B cell (primary cell): ENCODE measurements around the gene FYN. TPM values are rescaled to one million over a fixed set of nuclear protein-coding genes. Genes with fewer than 3 reads are reported as not detected.

Experiments used
- ATAC-seq: fragments of 200-7000 bp; cut with Tn5 transposase; one replicate; pipeline ENCODE4 v1.10.0; 2021; ENCODE audit warnings: low read depth, mild to moderate bottlenecking, moderate number of reproducible peaks, moderate library complexity
- CTCF ChIA-PET: fragments of 350-600 bp; sonication (Branson Sonifier 250); formaldehyde crosslinking; loops from one replicate; lab custom pipeline; 2021; ENCODE audit warnings: antibody characterized with exemption, inconsistent platforms; lab: Charles Lee
- POLR2A ChIA-PET: fragments of 350-600 bp; sonication (Branson Sonifier 250); formaldehyde crosslinking; loops from one replicate; lab custom pipeline; 2021; ENCODE audit warnings: antibody characterized with exemption; lab: Charles Lee
- DNase-seq: peaks from one replicate; pipeline ENCODE4 v3.0.0; 2013
- H2AFZ ChIP-seq: 2 replicates; pipeline ENCODE4 v1.6.1; 2012; ENCODE audit warnings: mild to moderate bottlenecking, low read depth, low read length; ENCODE audit not compliant: insufficient read depth, poor library complexity, severe bottlenecking
- H3K27ac ChIP-seq, 2 donors: 1 replicate in 1 of 2; 2 replicates in 1 of 2; pipeline ENCODE4 v1.5.1; 2012 to 2013; ENCODE audit warnings: low read length in 2 of 2, mild to moderate bottlenecking in 2 of 2, moderate library complexity in 1 of 2
- H3K27me3 ChIP-seq, 4 experiments: fragments of 200-600 bp in 1 of 4; sonication (generic) in 1 of 4; replicated peaks in 1 of 4; 1 replicate in 2 of 4; 2 replicates in 2 of 4; pipeline versions ENCODE4 v1.6.1 to v1.7.0; 2013 to 2016; ENCODE audit warnings: low read length in 3 of 4, mild to moderate bottlenecking in 2 of 4, mixed read lengths in 1 of 4, moderate library complexity in 1 of 4; ENCODE audit not compliant: insufficient read depth in 4 of 4, control insufficient read depth in 3 of 4; ENCODE audit errors: control extremely low read depth in 1 of 4
- H3K36me3 ChIP-seq, 2 experiments: replicated peaks in 1 of 2; 1 replicate in 1 of 2; 2 replicates in 1 of 2; pipeline versions ENCODE4 v1.6.1 to v1.7.1; 2013; ENCODE audit warnings: low read length in 1 of 2; ENCODE audit not compliant: insufficient read depth in 2 of 2, control insufficient read depth in 1 of 2; ENCODE audit errors: control extremely low read depth in 1 of 2, extremely low read depth in 1 of 2
- H3K4me1 ChIP-seq, 2 donors: fragments of 200-600 bp in 1 of 2; sonication (generic) in 1 of 2; 1 replicate in 1 of 2; 2 replicates in 1 of 2; pipeline versions ENCODE4 v1.5.1 to v1.6.1; 2013 to 2017; ENCODE audit warnings: low read length in 2 of 2; ENCODE audit not compliant: control insufficient read depth in 2 of 2, insufficient read depth in 2 of 2
- H3K4me2 ChIP-seq: replicated peaks from 2 replicates; pipeline ENCODE3; 2012; ENCODE audit warnings: mild to moderate bottlenecking, low read depth, low read length; ENCODE audit not compliant: poor library complexity, severe bottlenecking
- H3K4me3 ChIP-seq, 5 experiments: fragments of 200-600 bp in 1 of 5; sonication (generic) in 1 of 5; 1 replicate in 3 of 5; 2 replicates in 2 of 5; pipeline versions ENCODE4 v1.5.1 to v1.7.0; 2011 to 2016; ENCODE audit warnings: low read length in 4 of 5, mild to moderate bottlenecking in 4 of 5, low read depth in 2 of 5, control low read depth in 1 of 5, moderate library complexity in 1 of 5; ENCODE audit not compliant: insufficient read depth in 1 of 5; ENCODE audit errors: control extremely low read depth in 1 of 5, extremely low read depth in 1 of 5
- H3K79me2 ChIP-seq: fragments of 200-600 bp; sonication (generic); one replicate; pipeline ENCODE4 v1.6.0; 2016; ENCODE audit warnings: low read length; ENCODE audit not compliant: control insufficient read depth, insufficient read depth
- H3K9ac ChIP-seq: fragments of 200-600 bp; sonication (generic); 2 replicates; pipeline ENCODE4 v1.6.1; 2017; ENCODE audit warnings: mild to moderate bottlenecking, low read length, moderate library complexity
- H3K9me3 ChIP-seq, 3 donors: one replicate each; pipeline versions ENCODE4 v1.6.1 to v1.7.1; 2013; ENCODE audit warnings: low read length in 2 of 3; ENCODE audit not compliant: control insufficient read depth in 2 of 3, insufficient read depth in 1 of 3; ENCODE audit errors: control extremely low read depth in 1 of 3
- H4K20me1 ChIP-seq: 2 replicates; pipeline ENCODE4 v1.6.0; 2012; ENCODE audit warnings: mild to moderate bottlenecking, low read length; ENCODE audit not compliant: insufficient read depth, control insufficient read depth, poor library complexity, severe bottlenecking
- H3K27ac Mint-ChIP-seq: one replicate; pipeline ENCODE4 v1.8.0; 2021; ENCODE audit warnings: mixed read lengths
- H3K27me3 Mint-ChIP-seq: one replicate; pipeline ENCODE4 v1.8.0; 2021; ENCODE audit warnings: mixed read lengths
- H3K4me1 Mint-ChIP-seq: one replicate; pipeline ENCODE4 v1.8.0; 2021; ENCODE audit warnings: mixed read lengths
- H3K4me3 Mint-ChIP-seq: one replicate; pipeline ENCODE4 v1.8.0; 2021; ENCODE audit warnings: mixed read lengths
- H3K9me3 Mint-ChIP-seq: one replicate; pipeline ENCODE4 v1.8.0; 2022; ENCODE audit warnings: mixed read lengths; ENCODE audit not compliant: insufficient read depth
- EZH2 ChIP-seq: IDR thresholded peaks from 2 replicates; pipeline ENCODE4 v1.6.1; 2012; ENCODE audit warnings: borderline replicate concordance, low read depth, mild to moderate bottlenecking, moderate library complexity, low read length; ENCODE audit not compliant: insufficient read depth, poor library complexity, severe bottlenecking
- WGBS: methylation state at CpG from one replicate; pipeline ENCODE4 v1.1.5; 2013; ENCODE audit warnings: missing lambda C conversion rate; ENCODE audit not compliant: insufficient coverage; 5-methylcytosine and 5-hydroxymethylcytosine counted together
- intact Hi-C: fragments of 100-400 bp; cut with micrococcal nuclease; formaldehyde crosslinking; loops from one replicate; pipeline ENCODE4 v1.10.0; 2022
- polyA plus RNA-seq: library from polyadenylated mRNA; depleted of rRNA; stranded (reverse); fragments of >200 nt; gene quantifications from 2 replicates; pipeline ENCODE4 v1.2.3, GENCODE V29; 2012
- total RNA-seq, 2 donors: library from RNA; stranded (reverse); fragments of 120-200 nt in 1 of 2; gene quantifications; 1 replicate in 1 of 2; 2 replicates in 1 of 2; pipeline versions ENCODE4 v1.2.3 to v1.2.4, GENCODE V29; 2013 to 2022
- TF ChIP-seq, protein P1 (sequence below): fragments of 200-600 bp; IDR thresholded peaks from one replicate; pipeline ENCODE4 v1.8.0; 2022; ENCODE audit warnings: antibody characterized with exemption, mild to moderate bottlenecking

FYN gene
- total and polyA plus RNA-seq, 2 donors (not counting 1 experiment from before 2014, with no cell fraction given), result 54.1 to 94.0 TPM

- H3K27ac Mint-ChIP-seq, result no peak overlapping the region
- Histone ChIP-seq H3K4me2 (no peak overlapping the region), H4K20me1 (peaks cover 5% of the 10 kb centered on the region), H2AFZ (no peak overlapping the region), H3K27ac (no peak overlapping the region), H3K9ac (no peak overlapping the region), H3K27me3 (no peaks in the 10 kb centered on the region), H3K9me3 (no peaks in the 10 kb centered on the region), H3K4me3 (no peak overlapping the region), H3K4me1 (peaks cover 6 to 7% of the 10 kb centered on the region in 2 donors), H3K36me3 (no peaks in the 10 kb centered on the region), H3K79me2 (no peaks in the 10 kb centered on the region)
- no peaks in the 10 kb centered on the region for H3K27me3 Mint-ChIP-seq
- intact Hi-C loops, result no loop called here
- ChIA-PET CTCF (no interaction called here), POLR2A (no interaction called here)
- TF ChIP-seq EZH2, result no peak
- TF ChIP-seq, protein P1, sequence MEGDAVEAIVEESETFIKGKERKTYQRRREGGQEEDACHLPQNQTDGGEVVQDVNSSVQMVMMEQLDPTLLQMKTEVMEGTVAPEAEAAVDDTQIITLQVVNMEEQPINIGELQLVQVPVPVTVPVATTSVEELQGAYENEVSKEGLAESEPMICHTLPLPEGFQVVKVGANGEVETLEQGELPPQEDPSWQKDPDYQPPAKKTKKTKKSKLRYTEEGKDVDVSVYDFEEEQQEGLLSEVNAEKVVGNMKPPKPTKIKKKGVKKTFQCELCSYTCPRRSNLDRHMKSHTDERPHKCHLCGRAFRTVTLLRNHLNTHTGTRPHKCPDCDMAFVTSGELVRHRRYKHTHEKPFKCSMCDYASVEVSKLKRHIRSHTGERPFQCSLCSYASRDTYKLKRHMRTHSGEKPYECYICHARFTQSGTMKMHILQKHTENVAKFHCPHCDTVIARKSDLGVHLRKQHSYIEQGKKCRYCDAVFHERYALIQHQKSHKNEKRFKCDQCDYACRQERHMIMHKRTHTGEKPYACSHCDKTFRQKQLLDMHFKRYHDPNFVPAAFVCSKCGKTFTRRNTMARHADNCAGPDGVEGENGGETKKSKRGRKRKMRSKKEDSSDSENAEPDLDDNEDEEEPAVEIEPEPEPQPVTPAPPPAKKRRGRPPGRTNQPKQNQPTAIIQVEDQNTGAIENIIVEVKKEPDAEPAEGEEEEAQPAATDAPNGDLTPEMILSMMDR, result no peak
- H3K4me3 Mint-ChIP-seq, result no peak overlapping the region
- no peaks in the 10 kb centered on the region for H3K9me3 Mint-ChIP-seq
- peaks cover 28% of the 10 kb centered on the region for H3K4me1 Mint-ChIP-seq
- 99% methylated on average over 5 of the region's 5 CpGs for WGBS
- DNase-seq, result no peak
- ATAC-seq, result no peak
These were observed 101.6 kb downstream of the FYN start for GRCh38 chr6:111771629-111772028.

DNA sequence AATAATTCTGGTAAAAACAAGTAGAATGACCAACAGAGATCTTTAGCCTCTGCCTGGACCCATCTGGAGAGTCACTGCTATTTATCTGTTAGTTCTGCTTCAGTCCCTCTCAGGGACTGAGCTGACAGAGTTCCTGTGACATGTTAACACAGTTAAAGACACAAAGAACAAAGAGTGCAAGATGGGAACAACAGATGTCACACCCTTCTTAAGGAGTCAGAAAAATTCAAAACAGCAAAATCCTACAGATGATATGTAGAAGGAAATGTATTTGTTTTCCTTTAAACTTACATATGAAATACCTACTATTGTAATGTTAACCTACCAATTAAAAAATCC is 102.2 kb downstream of the FYN start:
- Histone ChIP-seq H2AFZ (no peak overlapping the region), H3K9me3 (no peaks in the 10 kb centered on the region), H3K4me1 (peaks cover 8 to 12% of the 10 kb centered on the region in 2 donors), H3K27ac (no peak overlapping the region), H3K9ac (no peak overlapping the region), H3K79me2 (no peaks in the 10 kb centered on the region), H3K36me3 (no peaks in the 10 kb centered on the region), H3K4me3 (no peak overlapping the region), H3K27me3 (no peaks in the 10 kb centered on the region), H4K20me1 (peaks cover 5% of the 10 kb centered on the region), H3K4me2 (no peak overlapping the region)
- no peak overlapping the region for H3K27ac Mint-ChIP-seq
- TF ChIP-seq, protein P1, result no peak
- no peak for TF ChIP-seq EZH2
- ChIA-PET CTCF (no interaction called here), POLR2A (no interaction called here)
- no peak overlapping the region for H3K4me3 Mint-ChIP-seq
- H3K4me1 Mint-ChIP-seq, result peaks cover 33% of the 10 kb centered on the region
- H3K27me3 Mint-ChIP-seq, result no peaks in the 10 kb centered on the region
- intact Hi-C loops, result no loop called here
- ATAC-seq (no peak), DNase-seq (no peak)
- no peaks in the 10 kb centered on the region for H3K9me3 Mint-ChIP-seq
